Measurements from ENCODE around the gene EFHD2. TPM values are rescaled to one million over a fixed set of nuclear protein-coding genes. Genes with fewer than 3 reads are reported as not detected.
"Not testable (repeated sequence)": the region's sequence is repeated elsewhere in the genome, so short reads cannot be mapped to it uniquely, and the experiment has no call there.

EFHD2 gene
- polyA plus RNA-seq, 1 experiment, result 24.0 TPM

GRCh38 chr1:15425521-15425920 is 15.8 kb downstream of the EFHD2 start:
- ChIA-PET POLR2A (no interaction called here), CTCF (interaction anchor here (13.1 kb wide), 1 partner anchor 103 kb away, joined by 242 read pairs; no protein-coding TSS in a partner anchor)

DNA sequence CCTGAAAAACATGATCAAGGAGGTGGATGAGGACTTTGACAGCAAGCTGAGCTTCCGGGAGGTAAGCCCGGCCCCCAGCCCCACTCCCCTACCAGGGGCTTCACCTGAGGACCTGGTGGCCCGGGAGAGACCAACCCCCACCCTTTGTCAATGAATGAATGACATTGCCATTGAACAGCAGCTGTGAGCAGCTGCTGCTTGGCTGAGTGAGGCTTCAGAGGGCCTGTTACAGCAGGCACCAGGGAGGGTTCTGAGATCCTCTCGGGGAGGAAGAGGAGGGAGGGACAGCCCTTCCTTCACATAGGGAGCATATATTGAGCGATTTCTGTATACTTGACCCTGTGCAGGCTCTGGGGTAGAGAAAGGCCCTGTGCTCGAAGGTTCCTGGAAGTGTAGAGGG is 16.3 kb downstream of the EFHD2 start:
- TF ChIP-seq CTCF (IDR thresholded peaks at IDR 0.05; ENCODE audit: insufficient read depth, low read depth, low read length), result no peak
- ChIA-PET CTCF (interaction anchor here (13.1 kb wide), 1 partner anchor 103 kb away, joined by 242 read pairs; no protein-coding TSS in a partner anchor), POLR2A (no interaction called here)
- Histone ChIP-seq H3K27me3 (ENCODE audit: control insufficient read depth, insufficient read depth, low read length) (no peaks in the 10 kb centered on the region), H3K4me3 (ENCODE audit: low read depth, low read length) (no peak overlapping the region), H3K36me3 (ENCODE audit: control insufficient read depth, insufficient read depth, low read length) (peaks cover 5% of the 10 kb centered on the region)
- no peak for DNase-seq (ENCODE audit: low read depth)

More at GRCh38 chr1:15425521-15425920, 15.8 kb downstream of the EFHD2 start:
- H3K4me3 ChIP-seq (ENCODE audit: low read depth, low read length), result no peak overlapping the region
- H3K27me3 ChIP-seq (ENCODE audit: control insufficient read depth, insufficient read depth, low read length), result no peaks in the 10 kb centered on the region
- peaks cover 5% of the 10 kb centered on the region for H3K36me3 ChIP-seq (ENCODE audit: control insufficient read depth, insufficient read depth, low read length)
- no peak for DNase-seq (ENCODE audit: low read depth)
- no peak for TF ChIP-seq CTCF (IDR thresholded peaks at IDR 0.05; ENCODE audit: insufficient read depth, low read depth, low read length)

- DNase-seq (ENCODE audit: low read depth), result no peak
- TF ChIP-seq CTCF (IDR thresholded peaks at IDR 0.05; ENCODE audit: insufficient read depth, low read depth, low read length), result no peak
Observed at GRCh38 chr1:15426492-15427279, 17.0 kb downstream of the EFHD2 start.

GRCh38 chr1:15427280-15427666 is 17.6 kb downstream of the EFHD2 start:
- TF ChIP-seq CTCF (IDR thresholded peaks at IDR 0.05; ENCODE audit: insufficient read depth, low read depth, low read length), result no peak
- POLR2A ChIA-PET, result no interaction called here
- Histone ChIP-seq H3K4me3 (ENCODE audit: low read depth, low read length) (no peak overlapping the region), H3K27me3 (ENCODE audit: control insufficient read depth, insufficient read depth, low read length) (no peaks in the 10 kb centered on the region), H3K36me3 (ENCODE audit: control insufficient read depth, insufficient read depth, low read length) (peaks cover 5% of the 10 kb centered on the region)
- no peak for DNase-seq (ENCODE audit: low read depth)
- CTCF ChIA-PET, result interaction anchor here (13.1 kb wide), 1 partner anchor 105 kb away, joined by 242 read pairs; no protein-coding TSS in a partner anchor

More at GRCh38 chr1:15426492-15427279, 17.0 kb downstream of the EFHD2 start:
- Histone ChIP-seq H3K36me3 (ENCODE audit: control insufficient read depth, insufficient read depth, low read length) (peaks cover 5% of the 10 kb centered on the region), H3K4me3 (ENCODE audit: low read depth, low read length) (no peak overlapping the region), H3K27me3 (ENCODE audit: control insufficient read depth, insufficient read depth, low read length) (no peaks in the 10 kb centered on the region)
- ChIA-PET POLR2A (no interaction called here), CTCF (interaction anchor here (0.5 to 13.1 kb wide), 2 partner anchors 36 to 104 kb away, joined by 3 to 242 read pairs; no protein-coding TSS in a partner anchor)

DNA sequence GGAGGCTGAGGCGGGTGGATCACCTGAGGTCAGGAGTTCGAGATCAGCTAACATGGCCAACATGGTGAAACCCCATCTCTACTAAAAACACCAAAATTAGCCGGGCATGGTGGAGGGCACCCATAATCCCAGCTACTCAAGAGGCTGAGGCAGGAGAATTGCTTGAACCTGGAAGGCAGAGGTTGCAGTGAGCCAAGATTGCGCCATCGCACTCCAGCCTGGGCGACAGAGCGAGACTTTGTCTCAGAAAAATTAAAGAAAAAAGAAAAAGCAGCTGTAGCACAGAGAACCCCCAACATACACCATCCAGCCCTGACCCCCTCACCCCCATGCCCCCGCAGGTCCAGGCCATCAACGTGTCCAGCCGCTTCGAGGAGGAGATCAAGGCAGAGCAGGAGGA is 18.6 kb downstream of the EFHD2 start:
- POLR2A ChIA-PET; H3K4me3 ChIP-seq (ENCODE audit: low read depth, low read length); H3K27me3 ChIP-seq (ENCODE audit: control insufficient read depth, insufficient read depth, low read length); H3K36me3 ChIP-seq (ENCODE audit: control insufficient read depth, insufficient read depth, low read length); DNase-seq (ENCODE audit: low read depth): not testable (repeated sequence)
- CTCF ChIA-PET, result interaction anchor here (1.0 to 13.1 kb wide), 3 partner anchors 106 to 275 kb away, joined by 3 to 242 read pairs (median 4); partner anchors contain the start of gene TMEM51

All from BJ (cell line).